ENCODE results near the gene AKR1C2.
"Not testable (repeated sequence)": the region's sequence is repeated elsewhere in the genome, so short reads cannot be mapped to it uniquely, and the experiment has no call there.

The AKR1C2 gene

DNA sequence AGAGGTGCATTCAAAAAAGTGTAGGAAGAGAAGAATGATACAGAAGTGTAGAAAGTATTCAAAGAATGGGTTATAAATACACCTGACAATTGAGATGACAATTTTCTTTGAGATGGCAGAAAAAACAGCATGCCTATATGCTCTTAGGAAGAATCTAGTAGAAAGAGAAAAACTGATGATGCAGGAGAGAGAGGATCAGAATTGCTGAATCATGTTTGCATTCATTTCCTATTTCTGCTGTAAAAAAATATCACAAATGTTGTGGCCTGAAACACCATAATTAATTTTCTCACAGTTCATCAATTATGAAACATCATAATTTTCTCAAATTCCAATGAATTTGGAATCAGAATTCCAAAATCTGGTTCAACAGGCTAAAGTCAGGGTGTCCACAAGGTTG is 50.3 kb downstream of the AKR1C2 start:
- DNase-seq = no peak

DNA sequence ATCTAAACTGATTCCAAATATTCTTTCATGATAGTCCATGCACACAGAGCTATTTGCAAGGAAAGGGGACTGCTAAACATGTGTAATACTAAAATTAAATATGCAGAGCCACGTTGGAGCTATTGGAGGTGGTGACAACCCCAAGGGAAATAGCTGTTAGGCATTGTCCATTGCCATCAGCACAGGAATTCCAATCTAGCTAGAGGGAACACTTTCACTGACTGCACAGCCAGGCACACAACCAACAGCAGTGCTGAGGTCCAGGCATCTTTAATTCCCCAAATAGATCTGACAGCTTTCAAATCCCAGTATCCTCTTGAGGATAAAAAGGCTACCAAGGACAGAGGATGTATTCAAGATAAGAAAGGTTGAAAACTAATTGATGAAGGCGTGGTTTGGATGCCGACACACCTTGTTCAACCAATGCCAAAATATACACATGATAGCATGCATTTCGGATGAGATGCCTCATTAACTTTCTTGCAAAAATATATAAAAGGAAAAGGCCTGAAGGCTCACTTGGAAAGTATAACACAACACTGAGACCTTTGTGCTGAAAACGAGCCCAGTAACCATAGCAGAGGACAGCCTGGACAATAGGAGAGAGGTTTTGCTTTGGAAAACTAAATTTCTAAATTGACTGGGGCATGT is 52.0 kb downstream of the AKR1C2 start:
- not testable (repeated sequence) for DNase-seq

DNA sequence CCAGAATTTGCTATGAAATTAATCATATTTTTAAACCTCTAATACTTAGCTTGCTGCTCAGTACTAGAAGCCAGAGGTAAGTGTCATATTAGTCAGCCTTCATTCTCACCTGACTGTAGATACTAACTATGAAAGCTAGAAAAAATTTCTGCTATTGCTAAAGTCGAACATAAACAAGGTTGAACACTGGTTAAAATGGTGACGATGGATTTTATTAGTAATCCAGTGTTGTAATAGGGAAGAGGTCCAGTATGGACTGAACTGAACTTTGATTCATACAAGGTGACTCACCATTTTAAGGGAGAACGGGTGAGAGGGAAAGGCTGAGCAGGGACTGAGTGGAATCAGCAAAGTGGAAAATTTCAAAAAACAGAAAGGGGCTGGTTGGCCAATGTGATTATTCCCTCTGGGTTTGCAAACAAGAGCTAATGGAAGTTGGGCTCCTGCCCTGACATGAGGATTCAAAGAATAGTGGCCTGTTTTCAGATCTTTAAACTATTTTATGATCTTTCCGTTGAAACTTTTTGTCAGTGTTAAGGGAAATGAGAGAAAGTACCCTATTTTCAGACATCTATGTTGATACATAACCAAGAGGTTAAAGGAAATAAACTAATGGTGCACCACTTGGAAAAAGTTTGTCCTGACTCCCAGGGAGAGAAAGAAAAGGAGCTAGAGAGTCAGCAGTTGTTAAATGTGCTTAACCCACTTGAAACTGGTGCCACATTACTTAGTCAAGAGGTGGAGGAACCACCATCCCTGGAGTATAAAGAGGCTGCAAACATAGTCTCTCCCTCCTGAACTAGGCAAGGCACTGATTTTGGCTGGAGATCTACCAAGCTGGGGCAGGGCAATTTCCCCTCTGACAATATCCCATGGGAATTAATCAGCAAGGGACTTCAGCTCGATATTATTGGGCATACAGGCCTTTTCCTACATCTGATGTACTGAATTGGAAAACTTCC is 55.7 kb downstream of the AKR1C2 start:
- no peak for DNase-seq

DNA sequence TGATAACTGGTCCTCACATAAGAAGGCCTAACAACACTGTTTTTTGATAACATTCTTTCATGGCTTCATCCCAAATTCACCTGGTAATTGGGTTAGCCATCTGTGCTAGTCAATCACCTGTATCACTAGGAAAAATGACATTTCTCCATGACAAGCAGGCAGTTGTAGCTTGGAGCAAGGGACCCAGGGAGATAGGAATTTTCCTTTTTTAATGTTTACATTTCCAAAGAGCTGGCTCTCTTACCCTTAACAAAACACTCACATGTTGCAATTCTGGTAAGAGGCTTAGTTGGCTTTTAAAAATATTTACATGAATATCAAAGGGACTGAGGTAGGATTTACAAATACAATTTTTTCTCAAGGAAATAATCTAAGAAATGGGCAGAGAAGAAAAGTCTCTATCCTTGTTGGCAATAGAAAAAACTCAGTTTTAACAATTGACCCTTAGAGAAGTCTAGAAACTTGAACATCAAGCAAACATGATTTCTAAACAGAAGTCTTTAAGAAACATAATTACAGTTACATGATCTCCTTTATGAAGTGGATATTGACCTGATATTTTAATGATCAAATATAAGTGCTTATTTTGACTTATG is 56.5 kb downstream of the AKR1C2 start:
- DNase-seq = no peak

DNA sequence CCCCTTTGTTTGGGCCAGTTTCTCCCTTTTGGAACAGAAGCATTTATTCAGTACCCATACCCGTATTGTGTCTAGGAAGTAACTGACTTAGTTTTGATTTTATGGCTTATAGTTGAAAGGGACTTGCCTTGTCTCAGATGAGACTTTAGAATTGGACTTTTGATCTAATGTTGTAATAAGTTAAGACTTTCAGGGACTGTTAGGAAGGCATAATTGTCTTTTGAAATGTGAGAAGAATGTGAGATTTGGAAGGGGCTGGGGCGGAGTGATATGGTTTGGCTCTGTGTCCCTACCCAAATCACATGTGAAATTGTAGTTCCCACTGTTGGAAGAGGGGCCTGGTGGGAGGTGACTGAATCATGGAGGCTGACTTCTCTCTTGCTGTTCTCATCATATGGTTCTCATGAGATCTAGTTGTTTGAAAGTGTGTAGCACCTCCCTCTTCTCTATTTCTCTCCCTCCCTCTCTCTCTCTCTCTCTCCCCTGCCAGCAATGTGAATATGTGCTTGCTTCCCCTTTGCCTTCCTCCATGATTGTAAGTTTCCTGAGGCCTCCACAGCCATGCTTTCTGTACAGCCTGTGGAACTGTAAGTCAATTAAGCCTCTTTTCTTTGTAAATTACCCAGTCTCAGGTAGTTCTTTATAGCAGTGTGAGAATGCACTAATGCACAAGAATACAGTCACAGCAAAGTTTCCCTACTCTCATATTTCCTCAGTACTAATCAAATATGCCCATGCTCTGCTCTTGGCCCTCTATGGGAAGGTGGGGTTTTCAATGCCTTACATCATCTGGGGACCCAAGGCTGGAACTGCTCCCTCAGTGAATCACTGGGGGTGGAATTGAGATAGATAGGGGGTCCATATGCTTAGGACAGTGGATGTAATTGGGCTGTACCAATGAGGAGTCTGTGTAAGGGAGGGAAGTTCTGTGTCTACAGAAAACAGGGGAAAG is 57.6 kb downstream of the AKR1C2 start:
- no peak for DNase-seq

DNA sequence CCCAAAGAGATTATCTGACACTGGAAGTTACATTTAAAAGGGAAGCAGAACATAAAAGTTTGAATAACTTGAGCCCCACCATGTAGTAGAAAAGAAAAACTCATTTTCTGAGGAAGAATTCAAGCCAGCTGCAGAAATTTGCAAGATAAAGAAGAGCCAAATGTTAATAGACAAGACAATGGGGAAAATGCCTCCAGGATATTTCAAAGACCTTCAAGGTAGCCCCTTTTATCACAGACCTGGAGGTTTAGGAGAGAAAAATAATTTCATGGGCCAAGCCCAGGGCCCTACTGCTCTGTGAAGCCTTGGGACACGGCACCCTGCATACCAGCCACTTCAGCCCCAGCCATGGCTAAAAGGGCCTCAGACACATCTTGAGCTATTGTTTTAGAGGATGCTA is 58.8 kb downstream of the AKR1C2 start:
- DNase-seq = no peak

DNA sequence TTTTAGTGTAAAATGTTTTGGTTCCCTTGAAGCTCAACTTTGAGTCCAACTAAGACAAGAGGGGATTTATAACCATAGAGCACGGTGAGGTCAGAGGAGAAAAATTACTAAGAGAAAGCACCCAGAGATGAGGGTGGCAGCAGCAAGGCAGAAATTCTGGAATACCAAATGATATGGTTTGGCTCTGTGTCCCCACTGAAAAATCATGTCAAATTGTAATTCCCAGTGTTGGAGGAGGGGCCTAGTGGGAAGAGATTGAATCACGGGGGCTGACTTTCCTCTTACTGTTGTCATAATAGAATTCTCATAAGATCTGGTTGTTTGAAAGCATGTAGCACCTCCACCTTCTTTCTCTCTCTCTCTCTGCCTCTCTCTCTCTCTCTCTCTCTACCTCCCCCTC is 59.8 kb downstream of the AKR1C2 start:
- DNase-seq = no peak

DNA sequence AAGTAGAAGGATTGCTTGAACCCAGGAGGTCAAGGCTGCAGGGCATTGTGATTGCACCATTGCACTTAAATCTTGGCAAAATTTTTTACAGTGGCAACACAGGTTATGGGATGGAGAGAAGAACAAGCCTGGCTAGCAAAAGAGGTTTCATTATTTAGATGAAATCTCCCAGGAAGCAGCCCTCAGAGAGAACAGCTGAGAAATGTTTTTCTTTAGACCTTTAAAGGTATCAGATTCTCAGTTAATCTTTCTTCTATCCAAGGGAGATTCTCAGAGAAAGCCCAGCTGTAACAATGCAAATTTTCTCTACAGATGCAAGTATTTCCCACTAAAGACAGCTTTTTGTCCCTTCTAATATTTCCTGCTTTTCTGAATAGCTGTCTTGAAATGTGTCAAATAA is 60.2 kb downstream of the AKR1C2 start:
- not testable (repeated sequence) for DNase-seq

DNA sequence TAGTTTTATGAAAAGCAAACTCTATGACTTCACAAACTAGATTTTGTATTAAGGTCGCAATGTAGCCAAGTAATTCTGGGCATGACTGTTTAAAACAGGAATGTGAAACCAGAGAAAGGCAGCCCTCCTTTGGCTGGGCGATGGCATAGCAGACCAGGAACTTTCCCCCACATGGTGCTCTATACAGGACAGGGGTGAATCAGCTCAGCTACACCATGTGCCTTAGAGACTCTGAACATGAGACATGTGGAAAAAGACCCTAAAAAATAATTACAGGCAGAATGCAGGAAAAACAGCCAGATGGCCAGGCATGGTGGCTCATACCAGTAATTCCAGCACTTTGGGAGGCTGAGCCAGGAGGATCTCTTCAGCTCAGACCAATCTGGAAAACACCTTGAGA is 60.7 kb downstream of the AKR1C2 start:
- not testable (repeated sequence) for DNase-seq

DNA sequence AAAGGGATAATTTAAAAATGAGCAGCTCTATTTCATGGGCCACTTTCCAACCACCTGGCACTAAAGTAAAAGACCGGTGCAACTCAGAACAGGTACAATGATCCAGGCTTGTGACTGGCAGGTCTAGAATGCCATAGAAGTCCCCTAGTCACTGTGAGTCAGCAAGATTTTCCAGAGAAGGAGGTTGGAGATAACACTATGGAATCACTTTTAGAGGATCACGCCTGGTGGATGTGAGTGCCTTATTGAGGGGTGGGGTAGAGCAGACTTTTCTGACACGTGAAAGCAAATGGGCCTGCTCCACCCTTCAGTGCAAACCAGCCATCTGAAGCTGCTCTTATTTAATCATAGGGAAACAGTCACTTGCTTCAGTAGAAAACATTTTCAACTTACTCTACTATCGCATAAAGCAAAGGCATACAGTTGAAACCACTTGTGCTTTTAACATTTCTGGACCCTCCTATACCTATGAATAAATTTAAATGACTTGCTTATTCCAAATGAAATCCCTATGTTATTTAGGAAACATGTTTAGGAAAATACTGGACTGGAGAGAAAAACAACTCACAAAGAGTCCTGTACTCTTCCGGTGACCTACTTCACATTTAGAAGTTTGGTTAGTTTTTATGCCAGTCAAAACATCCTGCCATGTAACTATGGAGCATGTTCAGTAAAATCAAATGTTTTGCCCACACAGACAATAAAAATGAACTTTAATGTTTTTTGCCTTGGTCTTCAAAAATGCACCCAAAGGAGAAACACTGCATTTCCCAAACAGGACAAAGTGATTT is 61.9 kb downstream of the AKR1C2 start:
- DNase-seq = no peak

DNA sequence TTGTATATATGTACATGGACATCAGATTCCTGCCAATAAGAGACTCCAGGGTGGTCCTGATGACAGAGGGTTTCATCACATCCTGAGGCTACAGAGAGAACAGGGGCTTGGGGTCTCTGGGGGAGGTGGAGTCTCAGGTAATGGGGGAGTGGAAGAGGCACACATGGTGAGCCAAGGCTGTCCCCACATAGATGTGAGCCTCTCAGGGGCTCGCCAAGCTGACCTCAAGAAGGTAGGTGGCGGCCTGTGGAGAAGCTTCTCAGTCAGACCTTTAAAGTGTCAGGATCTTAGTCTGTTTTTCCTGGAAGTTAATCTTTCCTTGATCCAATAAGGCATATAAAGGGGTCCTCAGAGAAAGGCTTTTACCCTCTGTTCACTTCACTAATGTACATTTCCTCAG is 62.7 kb downstream of the AKR1C2 start:
- DNase-seq = not testable (repeated sequence)

DNA sequence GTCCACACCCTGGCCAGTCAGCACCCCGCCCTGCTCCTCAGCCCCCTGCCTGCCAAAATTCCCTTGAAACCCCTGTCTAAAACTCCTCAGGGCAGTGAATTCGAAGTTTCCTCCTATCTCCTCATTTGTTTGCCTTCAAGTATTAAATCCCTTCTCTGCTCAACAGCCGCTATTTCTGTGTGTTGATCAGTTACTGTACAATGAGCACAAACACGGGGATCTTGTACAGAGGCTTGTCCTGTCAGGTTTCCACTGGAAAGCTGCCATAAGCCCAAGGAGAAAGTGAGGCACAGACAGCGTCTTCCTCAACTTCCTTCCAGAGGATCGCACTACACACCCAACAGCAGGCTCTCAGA is 63.6 kb downstream of the AKR1C2 start:
- not testable (repeated sequence) for DNase-seq

DNA sequence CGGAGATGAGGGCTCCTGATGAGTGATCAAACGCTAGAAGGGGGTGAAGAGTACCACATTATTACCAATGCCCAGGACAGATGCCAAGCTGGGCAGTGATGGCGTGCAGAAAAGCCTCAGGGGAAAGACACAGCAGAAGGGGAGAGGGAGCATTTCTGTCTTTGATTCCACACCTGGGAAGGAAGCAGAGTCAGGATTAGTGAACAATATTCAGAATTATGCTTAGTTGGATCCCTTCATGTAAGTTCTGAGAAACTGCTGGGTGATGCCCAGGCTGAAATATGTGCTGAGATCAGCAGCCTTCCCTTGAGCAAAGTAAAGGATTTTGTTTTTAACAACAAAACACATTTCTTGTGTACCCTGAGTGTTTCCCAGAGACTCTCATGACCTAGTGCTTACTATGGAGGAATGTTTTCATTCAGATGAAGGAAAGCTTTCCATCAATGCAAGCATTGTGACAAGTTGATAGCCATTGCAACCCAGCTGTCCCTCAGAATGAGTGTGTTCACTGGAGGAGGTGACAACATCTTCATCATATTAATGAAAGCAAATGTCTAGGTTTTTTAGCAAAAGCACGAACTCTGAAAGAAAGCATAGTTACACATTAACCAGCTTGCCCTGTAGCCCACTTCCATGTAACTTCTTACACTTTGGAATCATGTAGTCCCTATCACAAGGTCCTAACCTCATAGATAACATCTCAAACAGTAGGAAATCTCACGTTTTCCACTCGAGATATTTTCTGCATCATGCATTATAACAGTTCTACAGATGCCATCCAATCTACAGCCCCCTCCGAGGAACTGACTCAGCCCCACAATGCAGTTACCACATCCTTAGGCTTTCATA is 64.2 kb downstream of the AKR1C2 start:
- no peak for DNase-seq

Measured in inflammatory macrophage (primary cell).